ENCODE measurements around the gene UBR3. TPM values are rescaled to one million over a fixed set of nuclear protein-coding genes. Genes with fewer than 3 reads are reported as not detected.

The UBR3 gene
- polyA plus RNA-seq, 1 donor = 24.0 TPM

GRCh38 chr2:170076189-170076588 lies 248.9 kb downstream of the UBR3 start:
- Histone ChIP-seq H3K9me3 (ENCODE audit: control insufficient read depth, low read depth, low read length) (no peaks in the 10 kb centered on the region), H3K4me3 (ENCODE audit: low read length) (no peak overlapping the region), H3K36me3 (ENCODE audit: control insufficient read depth, insufficient read depth, low read length) (peaks cover 14% of the 10 kb centered on the region), H3K27ac (ENCODE audit: low read length) (no peak overlapping the region), H3K4me1 (ENCODE audit: control insufficient read depth, insufficient read depth, low read length) (no peaks in the 10 kb centered on the region), H3K27me3 (ENCODE audit: control insufficient read depth, insufficient read depth, low read length) (no peaks in the 10 kb centered on the region)
- 100% methylated on average over 1 of the region's 1 CpG for WGBS (ENCODE audit: insufficient coverage, low lambda C conversion rate)
- DNase-seq = no peak

GRCh38 chr2:170077830-170078569 lies 250.7 kb downstream of the UBR3 start:
- H3K9me3 ChIP-seq (ENCODE audit: control insufficient read depth, low read depth, low read length) = no peaks in the 10 kb centered on the region
- no peaks in the 10 kb centered on the region for H3K27me3 ChIP-seq (ENCODE audit: control insufficient read depth, insufficient read depth, low read length)
- no peak for DNase-seq
- H3K36me3 ChIP-seq (ENCODE audit: control insufficient read depth, insufficient read depth, low read length) = peaks cover 23% of the 10 kb centered on the region
- H3K4me1 ChIP-seq (ENCODE audit: control insufficient read depth, insufficient read depth, low read length) = no peaks in the 10 kb centered on the region
- 80% methylated on average over 2 of the region's 7 CpGs for WGBS (ENCODE audit: insufficient coverage, low lambda C conversion rate)
- H3K4me3 ChIP-seq (ENCODE audit: low read length) = no peak overlapping the region
- H3K27ac ChIP-seq (ENCODE audit: low read length) = no peak overlapping the region

GRCh38 chr2:170084820-170085491 lies 257.7 kb downstream of the UBR3 start:
- WGBS (ENCODE audit: insufficient coverage, low lambda C conversion rate) = no CpG with 5 or more reads among the region's 2 CpGs
- Histone ChIP-seq H3K9me3 (ENCODE audit: control insufficient read depth, low read depth, low read length) (no peaks in the 10 kb centered on the region), H3K4me3 (ENCODE audit: low read length) (no peak overlapping the region)

GRCh38 chr2:170086117-170086688 lies 258.9 kb downstream of the UBR3 start:
- Histone ChIP-seq H3K4me1 (ENCODE audit: control insufficient read depth, insufficient read depth, low read length) (peaks cover 6% of the 10 kb centered on the region), H3K36me3 (ENCODE audit: control insufficient read depth, insufficient read depth, low read length) (peaks cover 10% of the 10 kb centered on the region), H3K27ac (ENCODE audit: low read length) (no peak overlapping the region), H3K4me3 (ENCODE audit: low read length) (no peak overlapping the region), H3K9me3 (ENCODE audit: control insufficient read depth, low read depth, low read length) (no peaks in the 10 kb centered on the region), H3K27me3 (ENCODE audit: control insufficient read depth, insufficient read depth, low read length) (no peaks in the 10 kb centered on the region)
- DNase-seq = no peak
- 89% methylated on average over 3 of the region's 5 CpGs for WGBS (ENCODE audit: insufficient coverage, low lambda C conversion rate)

More at GRCh38 chr2:170084820-170085491, 257.7 kb downstream of the UBR3 start:
- peaks cover 13% of the 10 kb centered on the region for H3K36me3 ChIP-seq (ENCODE audit: control insufficient read depth, insufficient read depth, low read length)
- no peak for DNase-seq
- no peaks in the 10 kb centered on the region for H3K4me1 ChIP-seq (ENCODE audit: control insufficient read depth, insufficient read depth, low read length)
- no peak overlapping the region for H3K27ac ChIP-seq (ENCODE audit: low read length)
- no peaks in the 10 kb centered on the region for H3K27me3 ChIP-seq (ENCODE audit: control insufficient read depth, insufficient read depth, low read length)

- no peak overlapping the region for H3K27ac ChIP-seq (ENCODE audit: low read length)
- no CpG with 5 or more reads among the region's 2 CpGs for WGBS (ENCODE audit: insufficient coverage, low lambda C conversion rate)
- H3K27me3 ChIP-seq (ENCODE audit: control insufficient read depth, insufficient read depth, low read length) = no peaks in the 10 kb centered on the region
- no peaks in the 10 kb centered on the region for H3K9me3 ChIP-seq (ENCODE audit: control insufficient read depth, low read depth, low read length)
- no peak overlapping the region for H3K4me3 ChIP-seq (ENCODE audit: low read length)
- H3K4me1 ChIP-seq (ENCODE audit: control insufficient read depth, insufficient read depth, low read length) = peaks cover 6% of the 10 kb centered on the region
- no peak for DNase-seq
- peaks cover 5% of the 10 kb centered on the region for H3K36me3 ChIP-seq (ENCODE audit: control insufficient read depth, insufficient read depth, low read length)
Measured at GRCh38 chr2:170086751-170087412, 259.6 kb downstream of the UBR3 start.

- WGBS (ENCODE audit: insufficient coverage, low lambda C conversion rate) = 100% methylated on average over 1 of the region's 2 CpGs
- H3K27me3 ChIP-seq (ENCODE audit: control insufficient read depth, insufficient read depth, low read length) = no peaks in the 10 kb centered on the region
- no peak overlapping the region for H3K27ac ChIP-seq (ENCODE audit: low read length)
- no peak for DNase-seq
- H3K4me3 ChIP-seq (ENCODE audit: low read length) = no peak overlapping the region
- H3K4me1 ChIP-seq (ENCODE audit: control insufficient read depth, insufficient read depth, low read length) = peaks cover 6% of the 10 kb centered on the region
- H3K9me3 ChIP-seq (ENCODE audit: control insufficient read depth, low read depth, low read length) = no peaks in the 10 kb centered on the region
- peaks cover 4% of the 10 kb centered on the region for H3K36me3 ChIP-seq (ENCODE audit: control insufficient read depth, insufficient read depth, low read length)
Measured at GRCh38 chr2:170087413-170087793, 260.1 kb downstream of the UBR3 start.

GRCh38 chr2:170088776-170089175 lies 261.5 kb downstream of the UBR3 start:
- DNase-seq = no peak
- Histone ChIP-seq H3K27ac (ENCODE audit: low read length) (no peak overlapping the region), H3K36me3 (ENCODE audit: control insufficient read depth, insufficient read depth, low read length) (no peaks in the 10 kb centered on the region), H3K4me1 (ENCODE audit: control insufficient read depth, insufficient read depth, low read length) (peaks cover 6% of the 10 kb centered on the region), H3K27me3 (ENCODE audit: control insufficient read depth, insufficient read depth, low read length) (no peaks in the 10 kb centered on the region), H3K9me3 (ENCODE audit: control insufficient read depth, low read depth, low read length) (no peaks in the 10 kb centered on the region), H3K4me3 (ENCODE audit: low read length) (no peak overlapping the region)
- WGBS (ENCODE audit: insufficient coverage, low lambda C conversion rate) = 83% methylated on average over 4 of the region's 5 CpGs

- Histone ChIP-seq H3K27ac (ENCODE audit: low read length) (no peak overlapping the region), H3K4me1 (ENCODE audit: control insufficient read depth, insufficient read depth, low read length) (peaks cover 6% of the 10 kb centered on the region)
- DNase-seq = no peak
Measured at GRCh38 chr2:170090229-170090628, 263.0 kb downstream of the UBR3 start.

GRCh38 chr2:170091436-170091835 lies 264.2 kb downstream of the UBR3 start:
- no CpG with 5 or more reads among the region's 3 CpGs for WGBS (ENCODE audit: insufficient coverage, low lambda C conversion rate)
- H3K27ac ChIP-seq (ENCODE audit: low read length) = no peak overlapping the region

More at GRCh38 chr2:170090229-170090628, 263.0 kb downstream of the UBR3 start:
- Histone ChIP-seq H3K9me3 (ENCODE audit: control insufficient read depth, low read depth, low read length) (no peaks in the 10 kb centered on the region), H3K27me3 (ENCODE audit: control insufficient read depth, insufficient read depth, low read length) (no peaks in the 10 kb centered on the region), H3K36me3 (ENCODE audit: control insufficient read depth, insufficient read depth, low read length) (no peaks in the 10 kb centered on the region), H3K4me3 (ENCODE audit: low read length) (no peak overlapping the region)

GRCh38 chr2:170092436-170093060 lies 265.3 kb downstream of the UBR3 start:
- no peak for DNase-seq
- no peak overlapping the region for H3K27ac ChIP-seq (ENCODE audit: low read length)
- no peaks in the 10 kb centered on the region for H3K36me3 ChIP-seq (ENCODE audit: control insufficient read depth, insufficient read depth, low read length)
- H3K27me3 ChIP-seq (ENCODE audit: control insufficient read depth, insufficient read depth, low read length) = no peaks in the 10 kb centered on the region
- peaks cover 6% of the 10 kb centered on the region for H3K4me1 ChIP-seq (ENCODE audit: control insufficient read depth, insufficient read depth, low read length)
- 94% methylated on average over 3 of the region's 4 CpGs for WGBS (ENCODE audit: insufficient coverage, low lambda C conversion rate)
- H3K9me3 ChIP-seq (ENCODE audit: control insufficient read depth, low read depth, low read length) = no peaks in the 10 kb centered on the region
- no peak overlapping the region for H3K4me3 ChIP-seq (ENCODE audit: low read length)

More at GRCh38 chr2:170091436-170091835, 264.2 kb downstream of the UBR3 start:
- Histone ChIP-seq H3K9me3 (ENCODE audit: control insufficient read depth, low read depth, low read length) (no peaks in the 10 kb centered on the region), H3K4me1 (ENCODE audit: control insufficient read depth, insufficient read depth, low read length) (peaks cover 6% of the 10 kb centered on the region), H3K27me3 (ENCODE audit: control insufficient read depth, insufficient read depth, low read length) (no peaks in the 10 kb centered on the region), H3K36me3 (ENCODE audit: control insufficient read depth, insufficient read depth, low read length) (no peaks in the 10 kb centered on the region), H3K4me3 (ENCODE audit: low read length) (no peak overlapping the region)
- DNase-seq = peak; percentile 43 to 69
